K562 (cell line): ENCODE data around the gene GAPVD1. TPM values are rescaled to one million over a fixed set of nuclear protein-coding genes. Genes with fewer than 3 reads are reported as not detected.

Experiments used
- ASH1L ChIP-seq: fragments of 450-650 bp; IDR thresholded peaks from 2 replicates; pipeline ENCODE4 v1.6.1; 2018; ENCODE audit warnings: borderline replicate concordance, mild to moderate bottlenecking, low read depth; ENCODE audit not compliant: partially characterized antibody
- BRCA1 ChIP-seq, 2 experiments: fragments of 450-650 bp in 1 of 2; sonication (generic) in 1 of 2; formaldehyde crosslinking in 1 of 2; IDR thresholded peaks; 2 replicates each; pipeline versions ENCODE4 v1.5.0 to v1.6.1; 2017 to 2020; ENCODE audit warnings: mild to moderate bottlenecking in 1 of 2, missing genetic modification reagents in 1 of 2
- CBFA2T3 ChIP-seq: fragments of 450-650 bp; IDR thresholded peaks from 2 replicates; pipeline ENCODE4 v1.6.1; 2017
- CBX2 ChIP-seq: fragments of 200-600 bp; sonication (generic); IDR thresholded peaks from one replicate; pipeline ENCODE4 v1.6.1; 2012; ENCODE audit warnings: mild to moderate bottlenecking, low read length, inconsistent platforms; ENCODE audit not compliant: insufficient read depth, poor library complexity, severe bottlenecking
- DIDO1 ChIP-seq: fragments of 450-650 bp; IDR thresholded peaks from 2 replicates; pipeline ENCODE4 v1.6.1; 2016; ENCODE audit warnings: low read depth, missing biosample characterization, missing genetic modification characterization
- FUS ChIP-seq: fragments of 200-400 bp; formaldehyde crosslinking; optimal IDR thresholded peaks from 2 replicates; pipeline ENCODE3; 2017; ENCODE audit warnings: low read depth, low read length
- HDAC2 ChIP-seq: fragments of 450-650 bp; IDR thresholded peaks from 2 replicates; pipeline ENCODE4 v1.6.1; 2016; ENCODE audit warnings: mild to moderate bottlenecking
- HDAC6 ChIP-seq: IDR thresholded peaks from 2 replicates; pipeline ENCODE4 v1.6.1; 2012; ENCODE audit warnings: low read depth, mild to moderate bottlenecking, control low read depth, inconsistent platforms, low read length, moderate library complexity
- HEY1 ChIP-seq: fragments of 250-450 bp; sonication (Bioruptor Pico); IDR thresholded peaks from 2 replicates; pipeline ENCODE4 v1.5.0; 2020; ENCODE audit warnings: mild to moderate bottlenecking, moderate library complexity, borderline replicate concordance
- HNRNPL ChIP-seq: fragments of 200-400 bp; formaldehyde crosslinking; IDR thresholded peaks from 2 replicates; pipeline ENCODE4 v1.6.1; 2017; ENCODE audit warnings: low read depth, mild to moderate bottlenecking, low read length
- IRF1 ChIP-seq: sonication (generic); formaldehyde crosslinking; IDR thresholded peaks from 2 replicates; pipeline ENCODE4 v1.8.0; 2022; ENCODE audit warnings: missing genetic modification reagents, mild to moderate bottlenecking, borderline replicate concordance
- KLF10 ChIP-seq: fragments of 250-450 bp; sonication (Bioruptor Pico); IDR thresholded peaks from 2 replicates; pipeline ENCODE4 v1.6.1; 2021; ENCODE audit warnings: matching md5 sums
- MBD2 ChIP-seq: sonication (generic); IDR thresholded peaks from 2 replicates; pipeline ENCODE4 v1.6.1; 2016; ENCODE audit warnings: low read depth, borderline replicate concordance
- MEF2A ChIP-seq: IDR thresholded peaks from 2 replicates; pipeline ENCODE4 v1.6.1; 2011; ENCODE audit warnings: low read depth, mild to moderate bottlenecking, low read length, moderate library complexity; ENCODE audit not compliant: control insufficient read depth
- NFXL1 ChIP-seq: fragments of 450-650 bp; formaldehyde crosslinking; IDR thresholded peaks from 2 replicates; pipeline ENCODE4 v1.4.0; 2021; ENCODE audit warnings: mild to moderate bottlenecking
- PCBP1 ChIP-seq: fragments of 200-400 bp; formaldehyde crosslinking; IDR thresholded peaks from 2 replicates; pipeline ENCODE4 v1.6.1; 2018; ENCODE audit warnings: mild to moderate bottlenecking, low read depth, low read length; ENCODE audit not compliant: poor library complexity, severe bottlenecking
- PKNOX1 ChIP-seq: fragments of 450-650 bp; IDR thresholded peaks from 2 replicates; pipeline ENCODE4 v1.6.1; 2016
- POU5F1 ChIP-seq: fragments of 150-350 bp; IDR thresholded peaks from 2 replicates; pipeline ENCODE4 v1.6.1; 2014; ENCODE audit warnings: borderline replicate concordance, low read length, low read depth, mild to moderate bottlenecking; ENCODE audit not compliant: partially characterized antibody
- PRMT5 ChIP-seq: sonication (generic); formaldehyde crosslinking; IDR thresholded peaks from 2 replicates; pipeline ENCODE4 v1.5.0; 2020; ENCODE audit warnings: missing genetic modification reagents
- SP1 ChIP-seq: sonication (generic); formaldehyde crosslinking; IDR thresholded peaks from 2 replicates; pipeline ENCODE4 v1.8.1; 2022; ENCODE audit warnings: mild to moderate bottlenecking, missing genetic modification reagents
- SRSF9 ChIP-seq: fragments of 200-400 bp; formaldehyde crosslinking; IDR thresholded peaks from 2 replicates; pipeline ENCODE4 v1.6.1; 2017; ENCODE audit warnings: low read depth, low read length, borderline replicate concordance
- polyA plus RNA-seq, 8 experiments: library from polyadenylated mRNA; depleted of rRNA in 4 of 8; stranded (reverse) in 5 of 8; unstranded in 3 of 8; fragments of >200 nt; fragmentation: Nextera tagmentation in 2 of 8; fragmentation: Illumina TruSeq in 1 of 8; extraction: Ambion mirVana in 2 of 8; extraction: Trizol in 1 of 8; gene quantifications; 2 replicates each; pipeline versions ENCODE4 v1.2.1 to v1.2.3, GENCODE V29; 2011 to 2014; ENCODE audit warnings: inconsistent platforms in 1 of 8, missing spikeins in 1 of 8
- total RNA-seq, 7 experiments: library from RNA; depleted of rRNA in 6 of 7; stranded (reverse); fragments of >200 nt in 6 of 7; fragmentation: Illumina TruSeq in 2 of 7; extraction: Trizol in 2 of 7; gene quantifications; 2 replicates each; pipeline versions ENCODE4 v1.2.1 to v1.2.3, GENCODE V29; 2011 to 2021; ENCODE audit warnings: low replicate concordance in 1 of 7
- TF ChIP-seq, protein P1 (sequence below), 2 experiments: IDR thresholded peaks in 1 of 2; conservative IDR thresholded peaks in 1 of 2; 2 replicates each; pipeline ENCODE4 v1.6.1; 2016; ENCODE audit warnings: low read depth in 2 of 2, mild to moderate bottlenecking in 1 of 2, missing compliant biosample characterization in 1 of 2, missing genetic modification characterization in 1 of 2, moderate library complexity in 1 of 2
- TF ChIP-seq, protein P2 (sequence below): sonication (generic); formaldehyde crosslinking; IDR thresholded peaks from 2 replicates; pipeline ENCODE4 v1.8.0; 2022; ENCODE audit warnings: mild to moderate bottlenecking, low read depth, missing genetic modification reagents

The GAPVD1 gene
- total and polyA plus RNA-seq, 9 of the 15 experiments (the other 6 are each of a cell fraction or from before 2014, with no cell fraction given), result 9.5 to 66.1 (median 45.5) TPM

DNA sequence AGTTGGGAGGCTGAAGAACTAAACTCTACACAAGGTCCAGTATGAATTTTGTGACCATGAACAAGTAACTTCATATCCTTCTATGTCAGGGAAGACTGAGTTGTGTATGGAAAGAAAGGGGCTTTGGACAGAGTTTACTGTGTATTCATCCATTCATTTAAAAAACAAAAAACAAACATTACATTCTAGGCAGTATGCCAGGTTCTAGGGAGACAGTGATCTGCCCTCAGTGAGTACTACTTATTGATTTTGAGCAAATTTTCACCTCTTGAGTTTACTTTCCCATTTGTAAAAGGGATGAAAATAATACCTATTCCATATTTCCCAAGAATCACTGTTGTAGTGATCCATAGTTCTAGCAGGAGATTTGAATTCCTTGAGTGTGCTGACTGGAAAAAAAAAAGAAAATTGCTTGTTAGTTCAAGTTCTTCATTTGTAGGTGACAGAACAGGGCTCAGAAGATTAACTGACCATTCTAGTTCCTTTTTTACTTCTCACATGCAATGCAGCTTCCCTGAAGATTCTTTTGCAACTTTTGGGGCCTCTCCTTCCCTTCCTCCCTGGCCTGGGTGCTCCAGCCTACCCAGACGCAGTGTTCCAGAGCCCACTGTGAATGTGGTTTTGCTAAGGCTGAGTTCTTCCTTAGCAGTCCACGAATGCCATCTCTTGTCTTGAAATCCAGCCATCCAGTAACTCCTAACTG lies 2.6 kb upstream of the GAPVD1 start (continued):
- TF ChIP-seq HEY1 (CRISPR knock-in tag), result no peak
- TF ChIP-seq PCBP1, result no peak
- no peak for TF ChIP-seq DIDO1 (tag)
- no peak for TF ChIP-seq MBD2
- no peak for TF ChIP-seq MEF2A
- no peak for TF ChIP-seq NFXL1 (CRISPR knock-in tag)
- TF ChIP-seq BRCA1 (IDR thresholded peaks at IDR 0.05), result no peak
- no peak for TF ChIP-seq BRCA1 (CRISPR knock-in tag; IDR thresholded peaks at IDR 0.05)
- no peak for TF ChIP-seq HDAC2
- TF ChIP-seq POU5F1, result no peak
- no peak for TF ChIP-seq SP1
- TF ChIP-seq, protein P1, sequence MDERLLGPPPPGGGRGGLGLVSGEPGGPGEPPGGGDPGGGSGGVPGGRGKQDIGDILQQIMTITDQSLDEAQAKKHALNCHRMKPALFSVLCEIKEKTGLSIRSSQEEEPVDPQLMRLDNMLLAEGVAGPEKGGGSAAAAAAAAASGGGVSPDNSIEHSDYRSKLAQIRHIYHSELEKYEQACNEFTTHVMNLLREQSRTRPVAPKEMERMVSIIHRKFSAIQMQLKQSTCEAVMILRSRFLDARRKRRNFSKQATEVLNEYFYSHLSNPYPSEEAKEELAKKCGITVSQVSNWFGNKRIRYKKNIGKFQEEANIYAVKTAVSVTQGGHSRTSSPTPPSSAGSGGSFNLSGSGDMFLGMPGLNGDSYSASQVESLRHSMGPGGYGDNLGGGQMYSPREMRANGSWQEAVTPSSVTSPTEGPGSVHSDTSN (CRISPR knock-in tag; IDR thresholded peaks at IDR 0.05; ENCODE audit: low read depth), result no peak
- TF ChIP-seq, protein P1 (tag; conservative IDR thresholded peaks at IDR 0.05; ENCODE audit: low read depth), result 0 out of 2 replicates have a peak, but pooled peaks have one; percentile 21
- TF ChIP-seq CBFA2T3, result no peak
- TF ChIP-seq CBX2, result no peak
- TF ChIP-seq KLF10 (CRISPR knock-in tag), result no peak
- TF ChIP-seq PRMT5 (CRISPR knock-in tag), result no peak
- TF ChIP-seq HDAC6, result no peak
- TF ChIP-seq, protein P2, sequence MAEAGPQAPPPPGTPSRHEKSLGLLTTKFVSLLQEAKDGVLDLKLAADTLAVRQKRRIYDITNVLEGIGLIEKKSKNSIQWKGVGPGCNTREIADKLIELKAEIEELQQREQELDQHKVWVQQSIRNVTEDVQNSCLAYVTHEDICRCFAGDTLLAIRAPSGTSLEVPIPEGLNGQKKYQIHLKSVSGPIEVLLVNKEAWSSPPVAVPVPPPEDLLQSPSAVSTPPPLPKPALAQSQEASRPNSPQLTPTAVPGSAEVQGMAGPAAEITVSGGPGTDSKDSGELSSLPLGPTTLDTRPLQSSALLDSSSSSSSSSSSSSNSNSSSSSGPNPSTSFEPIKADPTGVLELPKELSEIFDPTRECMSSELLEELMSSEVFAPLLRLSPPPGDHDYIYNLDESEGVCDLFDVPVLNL, result no peak
- TF ChIP-seq FUS, result no peak
- no peak for TF ChIP-seq SRSF9
- TF ChIP-seq IRF1, result no peak
- no peak for TF ChIP-seq HNRNPL
- no peak for TF ChIP-seq ASH1L
- peak; percentile 29; the same call in 1 of the 2 replicates for TF ChIP-seq PKNOX1
